HepG2 (cell line): ENCODE results near the gene ZG16B. TPM values are rescaled to one million over a fixed set of nuclear protein-coding genes. Genes with fewer than 3 reads are reported as not detected.

ENCODE experiments used
- ATAC-seq: fragments of 200-7000 bp; cut with Tn5 transposase; 3 replicates; pipeline ENCODE4 v1.9.1; 2020; ENCODE audit warnings: mild to moderate bottlenecking, moderate library complexity
- BruUV-seq: library from RNA; stranded (reverse); fragments of 400-500 nt; replicated peaks from 2 replicates; lab custom pipeline; 2021; lab: Mats Ljungman, UMichigan
- CTCF ChIA-PET: fragments of 300-600 bp; formaldehyde crosslinking; extraction: SDS; loops from one replicate; lab custom pipeline; 2021; ENCODE audit warnings: low total read pairs, inconsistent platforms, low intra/inter-chr PET ratio; lab: Yijun Ruan, JAX
- POLR2A ChIA-PET: fragments of 350-600 bp; sonication (Branson Sonifier 250); formaldehyde crosslinking; loops from one replicate; lab custom pipeline; 2020; ENCODE audit warnings: antibody characterized with exemption, inconsistent platforms; lab: Yijun Ruan, JAX
- DNase-seq: peaks from one replicate; pipeline ENCODE4 v3.0.0-alpha.2; 2015; ENCODE audit warnings: low spot score
- FAIRE-seq: peaks from 3 replicates; lab custom pipeline; 2011; peaks lifted over from hg19 to GRCh38; lab: Jason Lieb, UNC
- H2AFZ ChIP-seq: one replicate; pipeline ENCODE4 v1.6.1; 2011; ENCODE audit warnings: low read length, inconsistent platforms
- H3K27ac ChIP-seq: fragments of 300-600 bp; 3 replicates; pipeline ENCODE4 v1.8.0; 2011; ENCODE audit warnings: mixed run types, mild to moderate bottlenecking, mixed read lengths, low read length, inconsistent platforms; ENCODE audit not compliant: insufficient read depth; ENCODE audit errors: extremely low read length
- H3K27me3 ChIP-seq, 2 experiments: fragments of 200-600 bp in 1 of 2; 2 replicates in 1 of 2; 3 replicates in 1 of 2; pipeline versions ENCODE4 v1.6.0 to v1.8.0; 2011; ENCODE audit warnings: low read length in 2 of 2, mild to moderate bottlenecking in 2 of 2, moderate library complexity in 2 of 2, inconsistent platforms in 1 of 2; ENCODE audit not compliant: insufficient read depth in 2 of 2, control insufficient read depth in 1 of 2
- H3K36me3 ChIP-seq, 2 experiments: fragments of 200-600 bp in 1 of 2; replicated peaks in 1 of 2; 2 replicates in 1 of 2; 3 replicates in 1 of 2; pipeline versions ENCODE4 v1.5.1 to v1.8.0; 2011; ENCODE audit warnings: low read length in 2 of 2, inconsistent platforms in 1 of 2; ENCODE audit not compliant: insufficient read depth in 2 of 2, control insufficient read depth in 1 of 2
- H3K4me1 ChIP-seq: 2 replicates; pipeline ENCODE4 v1.5.1; 2012; ENCODE audit warnings: low read length, inconsistent platforms; ENCODE audit not compliant: insufficient read depth
- H3K4me2 ChIP-seq: 2 replicates; pipeline ENCODE4 v1.6.0; 2011; ENCODE audit warnings: low read depth, low read length, inconsistent platforms
- H3K4me3 ChIP-seq, 3 experiments: fragments of 200-600 bp in 1 of 3; sonication (generic), shearing (Covaris generic) in 1 of 3; replicated peaks in 1 of 3; 2 replicates each; pipeline ENCODE4 v1.5.1; 2011 to 2016; ENCODE audit warnings: low read length in 3 of 3, inconsistent platforms in 2 of 3, low read depth in 2 of 3, mild to moderate bottlenecking in 2 of 3, control low read depth in 1 of 3, mixed read lengths in 1 of 3; ENCODE audit not compliant: insufficient read depth in 1 of 3
- H3K79me2 ChIP-seq: one replicate; pipeline ENCODE4 v1.6.1; 2011; ENCODE audit warnings: low read length, inconsistent platforms; ENCODE audit not compliant: insufficient read depth
- H3K9ac ChIP-seq: 2 replicates; pipeline ENCODE4 v1.6.0; 2011; ENCODE audit warnings: mild to moderate bottlenecking, low read depth, low read length, inconsistent platforms; ENCODE audit not compliant: insufficient read depth
- H3K9me3 ChIP-seq: 2 replicates; pipeline ENCODE4 v1.5.1; 2012; ENCODE audit warnings: mild to moderate bottlenecking, low read length
- H4K20me1 ChIP-seq: 2 replicates; pipeline ENCODE4 v1.6.0; 2011; ENCODE audit warnings: inconsistent platforms, mild to moderate bottlenecking, low read length, moderate library complexity; ENCODE audit not compliant: insufficient read depth
- ADNP ChIP-seq: sonication (generic); formaldehyde crosslinking; IDR thresholded peaks from 2 replicates; pipeline ENCODE4 v1.4.0; 2020; ENCODE audit warnings: missing genetic modification reagents
- CENPT ChIP-seq: sonication (generic); formaldehyde crosslinking; IDR thresholded peaks from 2 replicates; pipeline ENCODE4 v1.8.0; 2022; ENCODE audit warnings: low read depth, mild to moderate bottlenecking, moderate library complexity, missing genetic modification reagents
- FOXM1 ChIP-seq: sonication (generic); formaldehyde crosslinking; IDR thresholded peaks from 2 replicates; pipeline ENCODE4 v1.5.0; 2020; ENCODE audit warnings: missing genetic modification reagents
- JARID2 ChIP-seq: sonication (generic); formaldehyde crosslinking; IDR thresholded peaks from 2 replicates; pipeline ENCODE4 v1.8.1; 2023; ENCODE audit warnings: missing genetic modification reagents, inconsistent platforms; ENCODE audit not compliant: insufficient replicate concordance
- MAZ ChIP-seq, 2 experiments: sonication (generic) in 1 of 2; formaldehyde crosslinking in 1 of 2; IDR thresholded peaks; 2 replicates each; pipeline versions ENCODE4 v1.5.0 to v1.6.1; 2012 to 2020; ENCODE audit warnings: low read depth in 2 of 2, mild to moderate bottlenecking in 2 of 2, borderline replicate concordance in 1 of 2, improper control_type of control experiment in 1 of 2, low read length in 1 of 2, missing genetic modification reagents in 1 of 2, moderate library complexity in 1 of 2
- MEF2D ChIP-seq: sonication (generic); formaldehyde crosslinking; IDR thresholded peaks from 2 replicates; pipeline ENCODE4 v1.5.1; 2020; ENCODE audit warnings: mild to moderate bottlenecking, missing genetic modification reagents
- NONO ChIP-seq, 2 experiments: fragments of 450-650 bp in 1 of 2; sonication (generic) in 1 of 2; formaldehyde crosslinking in 1 of 2; IDR thresholded peaks in 1 of 2; conservative IDR thresholded peaks in 1 of 2; 2 replicates each; pipeline versions ENCODE4 v1.6.1 to v1.8.0; 2017 to 2022; ENCODE audit warnings: mild to moderate bottlenecking in 1 of 2, missing genetic modification reagents in 1 of 2, moderate library complexity in 1 of 2
- PAXIP1 ChIP-seq: sonication (generic); formaldehyde crosslinking; conservative IDR thresholded peaks from 2 replicates; pipeline ENCODE4 v1.4.0; 2020; ENCODE audit warnings: mild to moderate bottlenecking, missing genetic modification reagents, moderate library complexity
- RARG ChIP-seq: sonication (generic); formaldehyde crosslinking; IDR thresholded peaks from 2 replicates; pipeline ENCODE4 v1.4.0; 2020; ENCODE audit warnings: low read depth, mild to moderate bottlenecking, missing genetic modification reagents
- SP4 ChIP-seq: sonication (generic); formaldehyde crosslinking; IDR thresholded peaks from 2 replicates; pipeline ENCODE4 v1.8.1; 2023; ENCODE audit warnings: mild to moderate bottlenecking, missing genetic modification reagents
- TBP ChIP-seq: sonication (generic); formaldehyde crosslinking; IDR thresholded peaks from 2 replicates; pipeline ENCODE4 v1.5.0; 2020; ENCODE audit warnings: missing genetic modification reagents
- ZNF264 ChIP-seq: sonication (generic); formaldehyde crosslinking; IDR thresholded peaks from 2 replicates; pipeline ENCODE4 v1.4.0; 2020; ENCODE audit warnings: missing genetic modification reagents
- WGBS: methylation state at CpG from one replicate; pipeline ENCODE4 v1.1.6; 2017; ENCODE audit warnings: low lambda C conversion rate; 5-methylcytosine and 5-hydroxymethylcytosine counted together
- in situ Hi-C: cut with HindIII; loops from 2 replicates; pipeline ENCODE4 v1.10.0; 2017; ENCODE audit warnings: low pct_unique_long_range_greater_than_20kb; ENCODE audit not compliant: extremely low pct_ligation_motif_present
- intact Hi-C: fragments of 100-400 bp; cut with micrococcal nuclease; formaldehyde crosslinking; loops from one replicate; pipeline ENCODE4 v1.10.0; 2022; ENCODE audit not compliant: unreplicated experiment
- polyA plus RNA-seq, 8 experiments: library from polyadenylated mRNA; depleted of rRNA in 3 of 8; stranded (reverse) in 7 of 8; unstranded in 1 of 8; fragments of >200 nt; fragmentation: Illumina TruSeq in 4 of 8; extraction: Trizol in 4 of 8; gene quantifications; 2 replicates each; pipeline versions ENCODE4 v1.2.1 to v1.2.3, GENCODE V29; 2011 to 2016; ENCODE audit warnings: low read depth in 4 of 8, missing spikeins in 1 of 8, mixed read lengths in 1 of 8; ENCODE audit not compliant: insufficient read depth in 1 of 8
- total RNA-seq, 5 experiments: library from RNA; depleted of rRNA; stranded (reverse); fragments of >200 nt; fragmentation: Illumina TruSeq; extraction: Trizol; gene quantifications; 2 replicates each; pipeline ENCODE4 v1.2.3, GENCODE V29; 2016; ENCODE audit warnings: low read depth in 1 of 5
- TF ChIP-seq, protein P1 (sequence below): sonication (generic); formaldehyde crosslinking; IDR thresholded peaks from 2 replicates; pipeline ENCODE4 v1.4.0; 2020; ENCODE audit warnings: missing genetic modification reagents
- TF ChIP-seq, protein P2 (sequence below): sonication (generic); formaldehyde crosslinking; IDR thresholded peaks from 2 replicates; pipeline ENCODE4 v1.5.1; 2020; ENCODE audit warnings: missing genetic modification reagents, mild to moderate bottlenecking, borderline replicate concordance
- TF ChIP-seq, protein P3 (sequence below): sonication (generic); formaldehyde crosslinking; IDR thresholded peaks from 2 replicates; pipeline ENCODE4 v1.4.0; 2020; ENCODE audit warnings: missing genetic modification reagents

Gene ZG16B
- total and polyA plus RNA-seq, 2 of the 13 experiments (the other 11 are each of a cell fraction or from before 2014, with no cell fraction given) = 1.5 to 11.3 TPM

DNA sequence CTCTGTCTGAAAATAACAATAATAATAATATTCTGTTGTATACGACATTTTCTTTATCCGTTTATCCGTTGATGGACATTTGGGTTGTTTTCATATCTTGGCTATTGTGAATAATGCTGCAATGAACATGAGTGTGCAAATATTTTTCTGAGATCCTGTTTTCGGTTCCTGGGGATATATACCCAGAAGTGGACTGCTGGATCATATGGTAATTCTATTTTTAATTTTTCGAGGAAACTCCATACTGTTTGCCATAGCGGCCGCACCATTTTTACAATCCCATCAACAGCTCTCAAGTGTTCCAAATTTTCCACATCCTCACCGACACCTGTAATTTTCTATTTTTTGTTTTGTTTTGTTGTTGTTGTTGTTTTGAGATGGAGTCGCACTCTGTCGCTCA lies 37.2 kb upstream of the ZG16B start:
- Histone ChIP-seq H2AFZ (no peak overlapping the region), H3K4me1 (peaks cover 12% of the 10 kb centered on the region), H4K20me1 (no peaks in the 10 kb centered on the region), H3K9me3 (no peaks in the 10 kb centered on the region), H3K4me3 (no peak overlapping the region), H3K9ac (no peak overlapping the region), H3K27ac (no peak overlapping the region), H3K36me3 (no peaks in the 10 kb centered on the region), H3K79me2 (no peaks in the 10 kb centered on the region), H3K4me2 (no peak overlapping the region), H3K27me3 (peaks cover 5 to 38% of the 10 kb centered on the region in 2 experiments; a peak in 4 of 5 replicates)
- ATAC-seq (no peak), DNase-seq (no peak), FAIRE-seq (no peak)
- WGBS = 62% methylated on average over 10 of the region's 10 CpGs
- in situ Hi-C loops (no loop called here), intact Hi-C loops (no loop called here)
- no TSS peak for BruUV-seq
- ChIA-PET POLR2A (no interaction called here), CTCF (no interaction called here)
- no peak for TF ChIP-seq CENPT
- no peak for TF ChIP-seq RARG (CRISPR knock-in tag)
- TF ChIP-seq MEF2D (CRISPR knock-in tag) = no peak
- no peak for TF ChIP-seq JARID2 (CRISPR knock-in tag)
- no peak for TF ChIP-seq PAXIP1 (CRISPR knock-in tag)
- TF ChIP-seq, protein P1, sequence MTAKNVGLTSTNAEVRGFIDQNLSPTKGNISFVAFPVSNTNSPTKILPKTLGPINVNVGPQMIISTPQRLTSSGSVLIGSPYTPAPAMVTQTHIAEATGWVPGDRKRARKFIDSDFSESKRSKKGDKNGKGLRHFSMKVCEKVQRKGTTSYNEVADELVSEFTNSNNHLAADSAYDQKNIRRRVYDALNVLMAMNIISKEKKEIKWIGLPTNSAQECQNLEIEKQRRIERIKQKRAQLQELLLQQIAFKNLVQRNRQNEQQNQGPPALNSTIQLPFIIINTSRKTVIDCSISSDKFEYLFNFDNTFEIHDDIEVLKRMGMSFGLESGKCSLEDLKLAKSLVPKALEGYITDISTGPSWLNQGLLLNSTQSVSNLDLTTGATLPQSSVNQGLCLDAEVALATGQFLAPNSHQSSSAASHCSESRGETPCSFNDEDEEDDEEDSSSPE (CRISPR knock-in tag) = no peak
- TF ChIP-seq, protein P2, sequence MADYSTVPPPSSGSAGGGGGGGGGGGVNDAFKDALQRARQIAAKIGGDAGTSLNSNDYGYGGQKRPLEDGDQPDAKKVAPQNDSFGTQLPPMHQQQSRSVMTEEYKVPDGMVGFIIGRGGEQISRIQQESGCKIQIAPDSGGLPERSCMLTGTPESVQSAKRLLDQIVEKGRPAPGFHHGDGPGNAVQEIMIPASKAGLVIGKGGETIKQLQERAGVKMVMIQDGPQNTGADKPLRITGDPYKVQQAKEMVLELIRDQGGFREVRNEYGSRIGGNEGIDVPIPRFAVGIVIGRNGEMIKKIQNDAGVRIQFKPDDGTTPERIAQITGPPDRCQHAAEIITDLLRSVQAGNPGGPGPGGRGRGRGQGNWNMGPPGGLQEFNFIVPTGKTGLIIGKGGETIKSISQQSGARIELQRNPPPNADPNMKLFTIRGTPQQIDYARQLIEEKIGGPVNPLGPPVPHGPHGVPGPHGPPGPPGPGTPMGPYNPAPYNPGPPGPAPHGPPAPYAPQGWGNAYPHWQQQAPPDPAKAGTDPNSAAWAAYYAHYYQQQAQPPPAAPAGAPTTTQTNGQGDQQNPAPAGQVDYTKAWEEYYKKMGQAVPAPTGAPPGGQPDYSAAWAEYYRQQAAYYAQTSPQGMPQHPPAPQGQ (CRISPR knock-in tag) = no peak
- no peak for TF ChIP-seq ZNF264 (CRISPR knock-in tag)
- TF ChIP-seq TBP = no peak
- TF ChIP-seq, protein P3, sequence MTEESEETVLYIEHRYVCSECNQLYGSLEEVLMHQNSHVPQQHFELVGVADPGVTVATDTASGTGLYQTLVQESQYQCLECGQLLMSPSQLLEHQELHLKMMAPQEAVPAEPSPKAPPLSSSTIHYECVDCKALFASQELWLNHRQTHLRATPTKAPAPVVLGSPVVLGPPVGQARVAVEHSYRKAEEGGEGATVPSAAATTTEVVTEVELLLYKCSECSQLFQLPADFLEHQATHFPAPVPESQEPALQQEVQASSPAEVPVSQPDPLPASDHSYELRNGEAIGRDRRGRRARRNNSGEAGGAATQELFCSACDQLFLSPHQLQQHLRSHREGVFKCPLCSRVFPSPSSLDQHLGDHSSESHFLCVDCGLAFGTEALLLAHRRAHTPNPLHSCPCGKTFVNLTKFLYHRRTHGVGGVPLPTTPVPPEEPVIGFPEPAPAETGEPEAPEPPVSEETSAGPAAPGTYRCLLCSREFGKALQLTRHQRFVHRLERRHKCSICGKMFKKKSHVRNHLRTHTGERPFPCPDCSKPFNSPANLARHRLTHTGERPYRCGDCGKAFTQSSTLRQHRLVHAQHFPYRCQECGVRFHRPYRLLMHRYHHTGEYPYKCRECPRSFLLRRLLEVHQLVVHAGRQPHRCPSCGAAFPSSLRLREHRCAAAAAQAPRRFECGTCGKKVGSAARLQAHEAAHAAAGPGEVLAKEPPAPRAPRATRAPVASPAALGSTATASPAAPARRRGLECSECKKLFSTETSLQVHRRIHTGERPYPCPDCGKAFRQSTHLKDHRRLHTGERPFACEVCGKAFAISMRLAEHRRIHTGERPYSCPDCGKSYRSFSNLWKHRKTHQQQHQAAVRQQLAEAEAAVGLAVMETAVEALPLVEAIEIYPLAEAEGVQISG (CRISPR knock-in tag) = no peak
- TF ChIP-seq FOXM1 (CRISPR knock-in tag) = no peak
- TF ChIP-seq NONO (IDR thresholded peaks at IDR 0.05) = no peak
- TF ChIP-seq NONO (CRISPR knock-in tag; conservative IDR thresholded peaks at IDR 0.05) = no peak
- no peak for TF ChIP-seq MAZ (IDR thresholded peaks at IDR 0.05; ENCODE audit: borderline replicate concordance, low read depth, low read length)
- no peak for TF ChIP-seq MAZ (CRISPR knock-in tag; IDR thresholded peaks at IDR 0.05; ENCODE audit: low read depth)
- no peak for TF ChIP-seq SP4 (CRISPR knock-in tag)
- TF ChIP-seq ADNP = no peak
